ENCODE results near the gene DIS3L2. TPM values are rescaled to one million over a fixed set of nuclear protein-coding genes. Genes with fewer than 3 reads are reported as not detected.

The DIS3L2 gene
- total RNA-seq, 3 donors from 2014 or later, result 28.5 to 43.0 (median 42.5) TPM

DNA sequence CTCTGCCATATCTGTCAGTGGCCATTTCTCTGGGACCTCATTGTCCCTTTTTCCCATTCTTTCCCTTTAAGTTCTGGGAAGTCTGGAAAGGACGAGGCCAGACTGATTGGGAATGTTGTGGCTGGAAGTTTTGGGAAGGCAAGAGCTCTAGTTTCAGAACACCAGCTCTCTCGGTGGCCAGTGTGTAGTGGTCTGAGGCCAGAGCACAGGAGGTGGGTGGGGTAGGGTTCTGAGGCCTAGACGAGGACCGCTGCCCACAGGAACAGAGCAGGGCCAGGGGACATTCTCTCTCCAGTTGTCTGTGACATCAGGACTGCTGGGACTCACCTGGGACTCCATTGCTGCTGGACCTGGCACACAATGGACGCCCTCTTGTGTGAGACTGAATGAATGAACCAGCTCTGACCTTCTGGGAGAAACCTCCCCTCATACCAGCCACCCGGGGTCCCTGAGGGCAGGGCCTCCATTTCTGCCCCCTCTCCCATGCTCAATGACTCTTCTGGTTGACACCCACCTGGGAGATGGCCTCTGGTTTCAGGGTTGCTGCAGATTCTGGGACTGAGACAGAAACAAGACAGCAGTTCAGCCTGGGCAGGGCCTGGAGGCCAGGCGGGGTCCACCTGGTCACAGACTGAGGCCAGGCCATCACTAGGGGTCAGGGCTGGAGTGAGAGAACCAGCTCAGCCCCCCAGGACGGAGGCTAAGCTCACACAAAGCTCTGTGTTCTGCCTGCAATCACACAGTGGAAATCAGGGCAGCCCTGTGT, 26.9 kb upstream of the DIS3L2 start:
- Histone ChIP-seq H3K4me3 (no peak overlapping the region), H3K4me1 (ENCODE audit: low read depth) (no peaks in the 10 kb centered on the region), H3K9me3 (no peaks in the 10 kb centered on the region), H3K36me3 (ENCODE audit: low read depth) (no peaks in the 10 kb centered on the region)
- TF ChIP-seq CTCF (IDR thresholded peaks at IDR 0.05), result no peak
- intact Hi-C loops (cut with DNase I, micrococcal nuclease), result no loop called here
- no peak for ATAC-seq
- peak in 1 of 3 donors; percentile 18 for DNase-seq

GRCh38 chr2:231935207-231935524, 26.3 kb upstream of the DIS3L2 start:
- H3K36me3 ChIP-seq (ENCODE audit: low read depth), result no peaks in the 10 kb centered on the region
- no peak for TF ChIP-seq CTCF (IDR thresholded peaks at IDR 0.05)
- H3K4me3 ChIP-seq, result no peak overlapping the region
- intact Hi-C loops (cut with DNase I, micrococcal nuclease), result no loop called here
- no peaks in the 10 kb centered on the region for H3K4me1 ChIP-seq (ENCODE audit: low read depth)
- no peak for DNase-seq
- no peak for ATAC-seq
- no peaks in the 10 kb centered on the region for H3K9me3 ChIP-seq

DNA sequence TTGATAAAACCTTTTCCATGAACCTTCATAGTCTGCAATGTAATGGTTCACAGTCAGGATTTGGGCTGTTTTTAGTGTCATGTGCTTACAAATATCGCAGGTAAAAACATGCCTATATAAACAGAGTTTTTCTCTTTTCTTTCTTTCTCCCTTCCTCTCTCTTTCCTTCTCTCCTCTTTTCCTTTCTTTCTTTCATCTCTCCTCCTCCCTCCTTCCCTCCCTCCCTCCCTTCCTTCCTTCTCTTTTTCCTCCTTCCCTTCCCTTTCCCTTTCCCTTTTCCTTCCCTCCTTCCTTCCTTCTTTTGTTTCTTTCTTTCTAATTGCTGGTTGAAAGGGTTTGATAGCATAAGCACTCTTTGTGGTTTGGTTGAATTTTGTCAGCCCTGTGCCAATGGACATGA, 25.7 kb upstream of the DIS3L2 start:
- H3K4me1 ChIP-seq (ENCODE audit: low read depth), result no peaks in the 10 kb centered on the region
- TF ChIP-seq CTCF (IDR thresholded peaks at IDR 0.05), result no peak
- intact Hi-C loops (cut with DNase I, micrococcal nuclease), result no loop called here
- no peaks in the 10 kb centered on the region for H3K36me3 ChIP-seq (ENCODE audit: low read depth)
- no peaks in the 10 kb centered on the region for H3K9me3 ChIP-seq
- ATAC-seq (no peak), DNase-seq (no peak)
- H3K4me3 ChIP-seq, result no peak overlapping the region

DNA sequence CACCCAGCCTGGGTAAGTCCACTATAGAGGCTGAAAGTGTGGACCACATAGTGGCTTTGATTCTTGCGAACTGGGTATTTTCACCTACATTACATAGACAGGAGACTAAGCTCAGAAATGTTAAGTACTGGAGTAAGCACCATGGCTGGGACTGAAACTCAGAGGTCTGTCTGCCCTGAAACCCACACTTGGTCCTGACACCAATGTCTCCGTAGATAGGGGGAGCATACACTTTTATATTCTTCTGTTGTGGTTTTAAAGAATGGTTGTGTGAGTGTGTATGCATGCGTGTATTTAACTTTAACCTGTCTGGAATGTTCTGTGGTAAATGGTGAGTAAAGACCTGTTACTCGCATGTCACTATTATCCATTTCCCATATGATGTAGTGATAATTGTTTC, 25.0 kb upstream of the DIS3L2 start:
- Histone ChIP-seq H3K4me1 (ENCODE audit: low read depth) (no peaks in the 10 kb centered on the region), H3K4me3 (no peak overlapping the region), H3K9me3 (no peaks in the 10 kb centered on the region), H3K36me3 (ENCODE audit: low read depth) (no peaks in the 10 kb centered on the region)
- no peak for TF ChIP-seq CTCF (IDR thresholded peaks at IDR 0.05)
- no peak for ATAC-seq
- intact Hi-C loops (cut with DNase I, micrococcal nuclease), result no loop called here
- no peak for DNase-seq

- no peak overlapping the region for H3K4me3 ChIP-seq
- ATAC-seq (no peak), DNase-seq (peak in 1 of 3 donors; percentile 14)
- TF ChIP-seq CTCF (IDR thresholded peaks at IDR 0.05), result no peak
- H3K36me3 ChIP-seq (ENCODE audit: low read depth), result no peaks in the 10 kb centered on the region
- H3K9me3 ChIP-seq, result no peaks in the 10 kb centered on the region
- intact Hi-C loops (cut with DNase I, micrococcal nuclease), result no loop called here
- H3K4me1 ChIP-seq (ENCODE audit: low read depth), result no peaks in the 10 kb centered on the region
Observed at GRCh38 chr2:231937057-231937456, 24.5 kb upstream of the DIS3L2 start.

- Histone ChIP-seq H3K4me1 (ENCODE audit: low read depth) (no peaks in the 10 kb centered on the region), H3K4me3 (no peak overlapping the region), H3K36me3 (ENCODE audit: low read depth) (no peaks in the 10 kb centered on the region), H3K9me3 (no peaks in the 10 kb centered on the region)
- ATAC-seq (no peak), DNase-seq (no peak)
- TF ChIP-seq CTCF (IDR thresholded peaks at IDR 0.05), result no peak
- intact Hi-C loops (cut with DNase I, micrococcal nuclease), result no loop called here
Observed at GRCh38 chr2:231939022-231939421, 22.5 kb upstream of the DIS3L2 start.

All from mucosa of descending colon (tissue), 3 donors.